GM23338 (cell line): ENCODE measurements around the gene KCNAB1.

Experiments used
- CREB1 ChIP-seq: fragments of 250-450 bp; sonication (Bioruptor Pico); IDR thresholded peaks from 2 replicates; pipeline ENCODE4 v1.5.0; 2020; ENCODE audit warnings: low read depth, mild to moderate bottlenecking, moderate library complexity
- CTCF ChIP-seq, 2 experiments: fragments of 200-600 bp in 1 of 2; sonication (generic) in 1 of 2; conservative IDR thresholded peaks; 2 replicates each; pipeline versions ENCODE4 v1.5.1 to v1.6.1; 2016 to 2017; ENCODE audit warnings: antibody characterized with exemption in 2 of 2, low read depth in 2 of 2, mild to moderate bottlenecking in 2 of 2, moderate library complexity in 1 of 2
- EZH2 ChIP-seq: fragments of 200-600 bp; sonication (generic); IDR thresholded peaks from one replicate; pipeline ENCODE4 v1.8.0; 2017; ENCODE audit warnings: antibody characterized with exemption, mild to moderate bottlenecking, low read depth; ENCODE audit not compliant: unreplicated experiment
- EZH2phosphoT487 ChIP-seq: fragments of 200-600 bp; sonication (generic); IDR thresholded peaks from one replicate; pipeline ENCODE4 v1.8.1; 2018; ENCODE audit warnings: antibody characterized with exemption; ENCODE audit not compliant: unreplicated experiment
- JUNB ChIP-seq: IDR thresholded peaks from one replicate; pipeline ENCODE4 v1.6.1; 2016; ENCODE audit warnings: antibody characterized with exemption; ENCODE audit not compliant: unreplicated experiment
- NANOG ChIP-seq: IDR thresholded peaks from 2 replicates; pipeline ENCODE4 v1.6.1; 2016; ENCODE audit warnings: antibody characterized with exemption, borderline replicate concordance
- POLR2AphosphoS5 ChIP-seq: IDR thresholded peaks from 2 replicates; pipeline ENCODE4 v1.6.1; 2016; ENCODE audit warnings: antibody characterized with exemption, low read depth
- REST ChIP-seq: IDR thresholded peaks from one replicate; pipeline ENCODE4 v1.6.1; 2018; ENCODE audit warnings: antibody characterized with exemption; ENCODE audit not compliant: unreplicated experiment
- STAT1 ChIP-seq: IDR thresholded peaks from one replicate; pipeline ENCODE4 v1.6.1; 2016; ENCODE audit warnings: antibody characterized with exemption; ENCODE audit not compliant: unreplicated experiment
- ZNF114 ChIP-seq: fragments of 250-450 bp; sonication (Bioruptor Pico); IDR thresholded peaks from 2 replicates; pipeline ENCODE4 v1.5.0; 2020; ENCODE audit warnings: mild to moderate bottlenecking, moderate library complexity

- TF ChIP-seq CREB1, result no peak
- no peak for TF ChIP-seq CTCF (conservative IDR thresholded peaks at IDR 0.05; ENCODE audit: low read depth in 2 of 2)
- TF ChIP-seq REST, result no peak
- TF ChIP-seq EZH2phosphoT487, result no peak
- TF ChIP-seq EZH2, result no peak
- no peak for TF ChIP-seq ZNF114 (CRISPR knock-in tag)
- no peak for TF ChIP-seq POLR2AphosphoS5
- no peak for TF ChIP-seq JUNB
- no peak for TF ChIP-seq NANOG
- no peak for TF ChIP-seq STAT1
Measured at GRCh38 chr3:156483961-156484787, 363.8 kb downstream of the KCNAB1 start.
